K562 (cell line): ENCODE measurements around the gene TREM2. TPM values are rescaled to one million over a fixed set of nuclear protein-coding genes. Genes with fewer than 3 reads are reported as not detected.
A peak's percentile ranks its signal among the peaks of the same experiment; 100 is the strongest.

Experiments
- ATAC-seq: fragments of 200-7000 bp; cut with Tn5 transposase; 3 replicates; pipeline ENCODE4 v1.9.1; 2020; ENCODE audit warnings: moderate library complexity
- BruUV-seq: library from RNA; stranded (reverse); fragments of 400-500 nt; replicated peaks from 2 replicates; lab custom pipeline; 2021; lab: Mats Ljungman, UMichigan
- CTCF ChIA-PET: fragments of 300-600 bp; formaldehyde crosslinking; extraction: SDS; loops from one replicate; lab custom pipeline; 2021; ENCODE audit warnings: low intra/inter-chr PET ratio; lab: Yijun Ruan, JAX
- POLR2A ChIA-PET: fragments of 300-600, 350-650 bp; sonication (Branson Sonifier 250); formaldehyde crosslinking; extraction: SDS; loops from one replicate; lab custom pipeline; 2021; ENCODE audit warnings: antibody characterized with exemption, inconsistent platforms; lab: Yijun Ruan, JAX
- DNase-seq, 4 experiments: peaks; one replicate each; pipeline versions ENCODE4 v3.0.0 to v3.0.0-alpha.2; 2011 to 2018; ENCODE audit warnings: low spot score in 3 of 4, mixed read lengths in 3 of 4; ENCODE audit errors: extremely low read depth in 1 of 4
- FAIRE-seq: peaks from 2 replicates; lab custom pipeline; 2011; peaks lifted over from hg19 to GRCh38; lab: Jason Lieb, UNC
- H2AFZ ChIP-seq: 2 replicates; pipeline ENCODE4 v1.6.0; 2011; ENCODE audit warnings: low read depth, low read length, control low read depth, inconsistent platforms
- H3K27ac ChIP-seq: fragments of 200-600 bp; 3 replicates; pipeline ENCODE4 v1.8.0; 2011; ENCODE audit warnings: low read depth, mild to moderate bottlenecking, control low read depth, inconsistent platforms, low read length, moderate library complexity, mixed read lengths; ENCODE audit errors: extremely low read depth
- H3K27me3 ChIP-seq, 2 experiments: fragments of 300-600 bp in 1 of 2; 2 replicates in 1 of 2; 3 replicates in 1 of 2; pipeline versions ENCODE4 v1.6.0 to v1.8.0; 2011; ENCODE audit warnings: inconsistent platforms in 2 of 2, low read length in 2 of 2, mild to moderate bottlenecking in 1 of 2, mixed read lengths in 1 of 2, moderate library complexity in 1 of 2; ENCODE audit not compliant: control insufficient read depth in 2 of 2, insufficient read depth in 2 of 2
- H3K36me3 ChIP-seq: fragments of 300-600 bp; 3 replicates; pipeline ENCODE4 v1.8.0; 2011; ENCODE audit warnings: mild to moderate bottlenecking, low read length, inconsistent platforms; ENCODE audit not compliant: control insufficient read depth, insufficient read depth
- H3K4me1 ChIP-seq, 2 experiments: fragments of 200-600 bp in 1 of 2; replicated peaks in 1 of 2; 2 replicates in 1 of 2; 3 replicates in 1 of 2; pipeline versions ENCODE4 v1.5.1 to v1.8.0; 2011; ENCODE audit warnings: inconsistent platforms in 2 of 2, low read length in 2 of 2, mild to moderate bottlenecking in 1 of 2, mixed read lengths in 1 of 2, moderate library complexity in 1 of 2; ENCODE audit not compliant: control insufficient read depth in 2 of 2, insufficient read depth in 2 of 2
- H3K4me2 ChIP-seq: 2 replicates; pipeline ENCODE4 v1.6.1; 2011; ENCODE audit warnings: low read length, control low read depth, inconsistent platforms, mixed read lengths; ENCODE audit not compliant: insufficient read depth
- H3K4me3 ChIP-seq: fragments of 200-600 bp; sonication (generic), shearing (Covaris generic); 2 replicates; pipeline ENCODE4 v1.5.1; 2016; ENCODE audit warnings: control low read depth, inconsistent platforms
- H3K79me2 ChIP-seq: fragments of 200-600 bp; 3 replicates; pipeline ENCODE4 v1.8.0; 2011; ENCODE audit warnings: low read length, inconsistent platforms; ENCODE audit not compliant: control insufficient read depth, insufficient read depth
- H3K9ac ChIP-seq, 2 experiments: 2 replicates each; pipeline versions ENCODE4 v1.6.0 to v1.6.1; 2011; ENCODE audit warnings: low read depth in 2 of 2, low read length in 2 of 2, control low read depth in 1 of 2, inconsistent platforms in 1 of 2, mild to moderate bottlenecking in 1 of 2, mixed read lengths in 1 of 2; ENCODE audit not compliant: insufficient read depth in 1 of 2
- H3K9me1 ChIP-seq: one replicate; pipeline ENCODE4 v1.6.0; 2011; ENCODE audit warnings: inconsistent platforms, mild to moderate bottlenecking, low read length, moderate library complexity; ENCODE audit not compliant: control insufficient read depth, insufficient read depth
- H3K9me3 ChIP-seq: replicated peaks from 2 replicates; pipeline ENCODE4 v1.5.1; 2011; ENCODE audit warnings: low read depth, low read length, inconsistent platforms; ENCODE audit not compliant: control insufficient read depth, insufficient read depth
- H4K20me1 ChIP-seq: replicated peaks from 2 replicates; pipeline ENCODE4 v1.6.1; 2011; ENCODE audit warnings: low read length, inconsistent platforms, mixed read lengths; ENCODE audit not compliant: control insufficient read depth, insufficient read depth
- CBX1 ChIP-seq: sonication (generic); IDR thresholded peaks from 2 replicates; pipeline ENCODE4 v1.6.1; 2016; ENCODE audit warnings: antibody characterized with exemption, low read depth, mild to moderate bottlenecking
- EP300 ChIP-seq: IDR thresholded peaks from 2 replicates; pipeline ENCODE4 v1.6.1; 2012; ENCODE audit warnings: low read length, improper control_type of control experiment
- GTF2E2 ChIP-seq: fragments of 200-800 bp; sonication (Bioruptor generic); IDR thresholded peaks from 2 replicates; pipeline ENCODE4 v1.6.1; 2016; ENCODE audit warnings: missing genetic modification characterization, missing compliant biosample characterization
- TRIM24 ChIP-seq, 2 experiments: fragments of 450-650 bp; IDR thresholded peaks; 2 replicates each; pipeline ENCODE4 v1.6.1; 2016
- TRIM28 ChIP-seq: fragments of 450-650 bp; IDR thresholded peaks from 2 replicates; pipeline ENCODE4 v1.6.1; 2017
- ZFP36 ChIP-seq: fragments of 150-350 bp; IDR thresholded peaks from 2 replicates; pipeline ENCODE4 v1.6.1; 2018; ENCODE audit warnings: low read length, low read depth; ENCODE audit not compliant: partially characterized antibody
- WGBS: fragments of 100-300 bp; shearing (Covaris generic); methylation state at CpG from one replicate; pipeline ENCODE4 v1.1.6; 2016; ENCODE audit warnings: low coverage, mixed read lengths; ENCODE audit not compliant: insufficient coverage; ENCODE audit errors: missing lambda C conversion rate; 5-methylcytosine and 5-hydroxymethylcytosine counted together
- in situ Hi-C: fragments of 300-500 bp; cut with MboI; formaldehyde crosslinking; loops from 4 replicates; pipeline ENCODE4 v1.15.0; 2018; ENCODE audit warnings: inconsistent platforms, mixed read lengths
- intact Hi-C: fragments of 100-400 bp; cut with micrococcal nuclease; formaldehyde crosslinking; loops from 2 replicates; pipeline ENCODE4 v1.14.2; 2022
- polyA plus RNA-seq, 8 experiments: library from polyadenylated mRNA; depleted of rRNA in 4 of 8; stranded (reverse) in 5 of 8; unstranded in 3 of 8; fragments of >200 nt; fragmentation: Nextera tagmentation in 2 of 8; fragmentation: Illumina TruSeq in 1 of 8; extraction: Ambion mirVana in 2 of 8; extraction: Trizol in 1 of 8; gene quantifications; 2 replicates each; pipeline versions ENCODE4 v1.2.1 to v1.2.3, GENCODE V29; 2011 to 2014; ENCODE audit warnings: inconsistent platforms in 1 of 8, missing spikeins in 1 of 8
- total RNA-seq, 7 experiments: library from RNA; depleted of rRNA in 6 of 7; stranded (reverse); fragments of >200 nt in 6 of 7; fragmentation: Illumina TruSeq in 2 of 7; extraction: Trizol in 2 of 7; gene quantifications; 2 replicates each; pipeline versions ENCODE4 v1.2.1 to v1.2.3, GENCODE V29; 2011 to 2021; ENCODE audit warnings: low replicate concordance in 1 of 7
- TF ChIP-seq, protein P1 (sequence below): fragments of 450-650 bp; IDR thresholded peaks from 2 replicates; pipeline ENCODE4 v1.6.1; 2016; ENCODE audit warnings: low read depth
- TF ChIP-seq, protein P2 (sequence below): fragments of 450-650 bp; IDR thresholded peaks from 2 replicates; pipeline ENCODE4 v1.6.1; 2018; ENCODE audit warnings: mild to moderate bottlenecking, low read depth; ENCODE audit not compliant: partially characterized antibody

Gene TREM2
- total and polyA plus RNA-seq, 9 of the 15 experiments (the other 6 are each of a cell fraction or from before 2014, with no cell fraction given), result not detected

DNA sequence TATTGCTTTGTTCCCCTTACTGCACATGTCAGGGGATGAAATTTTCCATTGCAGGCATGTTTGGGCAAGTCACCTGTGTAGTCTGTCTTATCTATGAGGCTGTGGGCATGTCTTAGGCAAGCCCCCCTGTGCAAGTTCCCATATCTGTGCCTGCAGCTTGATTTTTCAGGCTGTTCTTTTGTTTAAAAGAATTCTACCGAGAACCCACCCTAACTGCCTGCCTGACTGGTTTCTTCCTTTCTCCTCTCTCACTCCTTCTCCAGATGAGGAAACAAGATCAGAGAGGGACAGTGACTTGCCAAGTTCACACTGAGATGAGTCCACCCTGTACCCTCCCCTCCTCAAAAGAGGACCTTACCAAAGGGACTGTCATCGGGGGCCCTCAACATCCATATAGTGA lies 27.1 kb upstream of the TREM2 start:
- Histone ChIP-seq H3K9me3 (no peaks in the 10 kb centered on the region), H3K36me3 (no peaks in the 10 kb centered on the region), H3K27ac (no peak overlapping the region), H3K27me3 (peaks cover 0 to 19% of the 10 kb centered on the region in 2 experiments; a peak in 4 of 5 replicates), H3K79me2 (no peaks in the 10 kb centered on the region), H3K4me2 (no peak overlapping the region), H3K9me1 (no peaks in the 10 kb centered on the region), H3K4me3 (no peak overlapping the region), H2AFZ (no peak overlapping the region), H4K20me1 (no peaks in the 10 kb centered on the region), H3K9ac (no peak overlapping the region), H3K4me1 (no peaks in the 10 kb centered on the region)
- ChIA-PET CTCF (no interaction called here), POLR2A (interaction anchor here (0.7 to 1.5 kb wide), 2 partner anchors 10 to 11 kb away, joined by 3 read pairs; partner anchors contain the start of gene TREML2)
- TF ChIP-seq CBX1, result 0 out of 2 replicates have a peak, but pooled peaks have one; percentile 44
- no peak for TF ChIP-seq GTF2E2 (tag)
- TF ChIP-seq ZFP36, result peak; percentile 90
- TF ChIP-seq, protein P1, sequence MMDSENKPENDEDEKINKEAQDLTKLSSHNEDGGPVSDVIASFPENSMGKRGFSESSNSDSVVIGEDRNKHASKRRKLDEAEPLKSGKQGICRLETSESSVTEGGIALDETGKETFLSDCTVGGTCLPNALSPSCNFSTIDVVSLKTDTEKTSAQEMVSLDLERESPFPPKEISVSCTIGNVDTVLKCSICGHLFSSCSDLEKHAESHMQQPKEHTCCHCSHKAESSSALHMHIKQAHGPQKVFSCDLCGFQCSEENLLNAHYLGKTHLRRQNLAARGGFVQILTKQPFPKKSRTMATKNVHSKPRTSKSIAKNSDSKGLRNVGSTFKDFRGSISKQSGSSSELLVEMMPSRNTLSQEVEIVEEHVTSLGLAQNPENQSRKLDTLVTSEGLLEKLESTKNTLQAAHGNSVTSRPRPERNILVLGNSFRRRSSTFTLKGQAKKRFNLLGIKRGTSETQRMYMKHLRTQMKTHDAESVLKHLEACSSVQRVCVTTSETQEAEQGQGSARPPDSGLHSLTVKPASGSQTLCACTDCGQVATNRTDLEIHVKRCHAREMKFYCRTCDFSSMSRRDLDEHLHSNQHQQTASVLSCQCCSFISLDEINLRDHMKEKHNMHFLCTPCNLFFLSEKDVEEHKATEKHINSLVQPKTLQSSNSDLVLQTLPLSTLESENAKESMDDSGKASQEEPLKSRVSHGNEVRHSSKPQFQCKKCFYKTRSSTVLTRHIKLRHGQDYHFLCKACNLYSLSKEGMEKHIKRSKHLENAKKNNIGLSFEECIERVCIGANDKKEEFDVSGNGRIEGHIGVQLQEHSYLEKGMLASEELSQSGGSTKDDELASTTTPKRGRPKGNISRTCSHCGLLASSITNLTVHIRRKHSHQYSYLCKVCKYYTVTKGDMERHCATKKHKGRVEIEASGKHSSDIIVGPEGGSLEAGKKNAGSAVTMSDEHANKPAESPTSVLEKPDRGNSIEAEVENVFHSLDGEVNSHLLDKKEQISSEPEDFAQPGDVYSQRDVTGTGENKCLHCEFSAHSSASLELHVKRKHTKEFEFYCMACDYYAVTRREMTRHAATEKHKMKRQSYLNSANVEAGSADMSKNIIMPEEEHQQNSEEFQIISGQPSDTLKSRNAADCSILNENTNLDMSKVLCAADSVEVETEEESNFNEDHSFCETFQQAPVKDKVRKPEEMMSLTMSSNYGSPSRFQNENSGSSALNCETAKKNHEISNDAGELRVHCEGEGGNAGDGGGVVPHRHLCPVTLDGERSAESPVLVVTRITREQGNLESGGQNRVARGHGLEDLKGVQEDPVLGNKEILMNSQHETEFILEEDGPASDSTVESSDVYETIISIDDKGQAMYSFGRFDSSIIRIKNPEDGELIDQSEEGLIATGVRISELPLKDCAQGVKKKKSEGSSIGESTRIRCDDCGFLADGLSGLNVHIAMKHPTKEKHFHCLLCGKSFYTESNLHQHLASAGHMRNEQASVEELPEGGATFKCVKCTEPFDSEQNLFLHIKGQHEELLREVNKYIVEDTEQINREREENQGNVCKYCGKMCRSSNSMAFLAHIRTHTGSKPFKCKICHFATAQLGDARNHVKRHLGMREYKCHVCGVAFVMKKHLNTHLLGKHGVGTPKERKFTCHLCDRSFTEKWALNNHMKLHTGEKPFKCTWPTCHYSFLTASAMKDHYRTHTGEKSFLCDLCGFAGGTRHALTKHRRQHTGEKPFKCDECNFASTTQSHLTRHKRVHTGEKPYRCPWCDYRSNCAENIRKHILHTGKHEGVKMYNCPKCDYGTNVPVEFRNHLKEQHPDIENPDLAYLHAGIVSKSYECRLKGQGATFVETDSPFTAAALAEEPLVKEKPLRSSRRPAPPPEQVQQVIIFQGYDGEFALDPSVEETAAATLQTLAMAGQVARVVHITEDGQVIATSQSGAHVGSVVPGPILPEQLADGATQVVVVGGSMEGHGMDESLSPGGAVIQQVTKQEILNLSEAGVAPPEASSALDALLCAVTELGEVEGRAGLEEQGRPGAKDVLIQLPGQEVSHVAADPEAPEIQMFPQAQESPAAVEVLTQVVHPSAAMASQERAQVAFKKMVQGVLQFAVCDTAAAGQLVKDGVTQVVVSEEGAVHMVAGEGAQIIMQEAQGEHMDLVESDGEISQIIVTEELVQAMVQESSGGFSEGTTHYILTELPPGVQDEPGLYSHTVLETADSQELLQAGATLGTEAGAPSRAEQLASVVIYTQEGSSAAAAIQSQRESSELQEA, result no peak
- TF ChIP-seq, protein P2, sequence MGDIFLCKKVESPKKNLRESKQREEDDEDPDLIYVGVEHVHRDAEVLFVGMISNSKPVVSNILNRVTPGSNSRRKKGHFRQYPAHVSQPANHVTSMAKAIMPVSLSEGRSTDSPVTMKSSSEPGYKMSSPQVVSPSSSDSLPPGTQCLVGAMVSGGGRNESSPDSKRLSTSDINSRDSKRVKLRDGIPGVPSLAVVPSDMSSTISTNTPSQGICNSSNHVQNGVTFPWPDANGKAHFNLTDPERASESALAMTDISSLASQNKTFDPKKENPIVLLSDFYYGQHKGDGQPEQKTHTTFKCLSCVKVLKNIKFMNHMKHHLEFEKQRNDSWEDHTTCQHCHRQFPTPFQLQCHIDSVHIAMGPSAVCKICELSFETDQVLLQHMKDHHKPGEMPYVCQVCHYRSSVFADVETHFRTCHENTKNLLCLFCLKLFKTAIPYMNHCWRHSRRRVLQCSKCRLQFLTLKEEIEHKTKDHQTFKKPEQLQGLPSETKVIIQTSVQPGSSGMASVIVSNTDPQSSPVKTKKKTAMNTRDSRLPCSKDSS, result peak; percentile 68
- TF ChIP-seq TRIM24 (IDR thresholded peaks at IDR 0.05), result 0 out of 4 replicates have a peak, but pooled peaks of 1 of the 2 experiments have one; percentile 20
- 0 out of 2 replicates have a peak, but pooled peaks have one; percentile 53 for TF ChIP-seq TRIM28
- no peak for TF ChIP-seq EP300
- in situ Hi-C loops, result no loop called here
- 4% methylated on average over 2 of the region's 2 CpGs for WGBS
- intact Hi-C loops, result loop anchor here (5.0 kb wide), 1 partner anchor 127 kb away; no protein-coding TSS in a partner anchor
- FAIRE-seq, result no peak
- BruUV-seq, result no TSS peak
- no peak for DNase-seq
- ATAC-seq, result no peak
